H9 (cell line): ENCODE results near the gene PLA2G2C. TPM values are rescaled to one million over a fixed set of nuclear protein-coding genes. Genes with fewer than 3 reads are reported as not detected.

Experiments
- DNase-seq: peaks from one replicate; pipeline ENCODE4 v3.0.0-alpha.2; 2017
- H2AFZ ChIP-seq: one replicate; pipeline ENCODE4 v1.6.1; 2013; ENCODE audit warnings: mild to moderate bottlenecking, low read length, control low read depth, moderate library complexity
- H2AK5ac ChIP-seq: 2 replicates; pipeline ENCODE4 v1.6.1; 2013; ENCODE audit warnings: low read length, control low read depth, mixed read lengths; ENCODE audit not compliant: insufficient read length
- H2BK120ac ChIP-seq: one replicate; pipeline ENCODE4 v1.6.1; 2013; ENCODE audit warnings: low read depth, mild to moderate bottlenecking, low read length, control low read depth, inconsistent platforms; ENCODE audit not compliant: poor library complexity, severe bottlenecking
- H2BK12ac ChIP-seq: 2 replicates; pipeline ENCODE4 v1.6.1; 2013; ENCODE audit warnings: low read length, control low read depth, mixed read lengths, low read depth; ENCODE audit not compliant: insufficient read length
- H2BK15ac ChIP-seq: 2 replicates; pipeline ENCODE4 v1.6.1; 2013; ENCODE audit warnings: low read depth, low read length, control low read depth
- H2BK20ac ChIP-seq: one replicate; pipeline ENCODE4 v1.6.1; 2013; ENCODE audit warnings: low read depth, mild to moderate bottlenecking, low read length, control low read depth, inconsistent platforms; ENCODE audit not compliant: poor library complexity, severe bottlenecking
- H2BK5ac ChIP-seq: 2 replicates; pipeline ENCODE4 v1.6.1; 2013; ENCODE audit warnings: low read length, control low read depth, mixed read lengths; ENCODE audit not compliant: insufficient read length
- H3K14ac ChIP-seq: 2 replicates; pipeline ENCODE4 v1.6.1; 2013; ENCODE audit warnings: low read length, control low read depth; ENCODE audit not compliant: insufficient read depth
- H3K18ac ChIP-seq: 2 replicates; pipeline ENCODE4 v1.6.1; 2013; ENCODE audit warnings: low read depth, mild to moderate bottlenecking, mixed read lengths, low read length, control low read depth; ENCODE audit not compliant: insufficient read length
- H3K23ac ChIP-seq: 2 replicates; pipeline ENCODE4 v1.6.1; 2013; ENCODE audit warnings: low read length, control low read depth, mixed read lengths, low read depth; ENCODE audit not compliant: insufficient read length
- H3K23me2 ChIP-seq: 2 replicates; pipeline ENCODE4 v1.6.1; 2013; ENCODE audit warnings: low read depth, mild to moderate bottlenecking, mixed read lengths, low read length, control low read depth; ENCODE audit not compliant: insufficient read length, poor library complexity, severe bottlenecking
- H3K27ac ChIP-seq: 2 replicates; pipeline ENCODE4 v1.5.1; 2013; ENCODE audit warnings: low read length, control low read depth, mixed read lengths, low read depth; ENCODE audit not compliant: insufficient read length
- H3K27me3 ChIP-seq: 2 replicates; pipeline ENCODE4 v1.6.1; 2013; ENCODE audit warnings: low read length, control low read depth, inconsistent platforms; ENCODE audit not compliant: insufficient read depth
- H3K4ac ChIP-seq: 2 replicates; pipeline ENCODE4 v1.6.1; 2013; ENCODE audit warnings: low read depth, mild to moderate bottlenecking, control low read depth, inconsistent platforms, low read length, moderate library complexity
- H3K4me1 ChIP-seq: 2 replicates; pipeline ENCODE4 v1.6.1; 2013; ENCODE audit warnings: low read length, control low read depth, inconsistent platforms; ENCODE audit not compliant: insufficient read depth
- H3K4me2 ChIP-seq: 2 replicates; pipeline ENCODE4 v1.6.1; 2013; ENCODE audit warnings: low read length, control low read depth, mixed read lengths; ENCODE audit not compliant: insufficient read length, insufficient read depth
- H3K56ac ChIP-seq: 2 replicates; pipeline ENCODE4 v1.6.1; 2013; ENCODE audit warnings: low read depth, mild to moderate bottlenecking, mixed read lengths, low read length, control low read depth; ENCODE audit not compliant: insufficient read length
- H3K79me1 ChIP-seq: 2 replicates; pipeline ENCODE4 v1.6.1; 2013; ENCODE audit warnings: low read depth, mild to moderate bottlenecking, moderate library complexity, low read length, control low read depth, inconsistent platforms; ENCODE audit not compliant: insufficient read depth, poor library complexity, severe bottlenecking
- H3K79me2 ChIP-seq: 2 replicates; pipeline ENCODE4 v1.6.1; 2013; ENCODE audit warnings: low read length, control low read depth, inconsistent platforms; ENCODE audit not compliant: insufficient read depth
- H3K9ac ChIP-seq: 2 replicates; pipeline ENCODE4 v1.6.1; 2013; ENCODE audit warnings: low read length, control low read depth, mixed read lengths; ENCODE audit not compliant: insufficient read length; ENCODE audit errors: extremely low read depth
- H3K9me3 ChIP-seq: one replicate; pipeline ENCODE4 v1.6.1; 2013; ENCODE audit warnings: low read depth, low read length, inconsistent platforms; ENCODE audit not compliant: control insufficient read depth
- H3T11ph ChIP-seq: one replicate; pipeline ENCODE4 v1.6.1; 2013; ENCODE audit warnings: mild to moderate bottlenecking, low read length, control low read depth, inconsistent platforms
- H4K20me1 ChIP-seq: one replicate; pipeline ENCODE4 v1.6.1; 2013; ENCODE audit not compliant: control insufficient read depth, insufficient read length, insufficient read depth
- H4K5ac ChIP-seq: 2 replicates; pipeline ENCODE4 v1.6.1; 2013; ENCODE audit warnings: low read depth, mild to moderate bottlenecking, mixed read lengths, low read length, control low read depth; ENCODE audit not compliant: insufficient read length
- H4K8ac ChIP-seq: replicated peaks from 2 replicates; pipeline ENCODE4 v1.6.1; 2013; ENCODE audit warnings: low read length, control low read depth, mixed read lengths, low read depth; ENCODE audit not compliant: insufficient read length
- H4K91ac ChIP-seq: 2 replicates; pipeline ENCODE4 v1.6.1; 2013; ENCODE audit warnings: low read depth, mild to moderate bottlenecking, moderate library complexity, mixed read lengths, low read length, control low read depth; ENCODE audit not compliant: insufficient read length
- H3K27ac Mint-ChIP-seq, 3 experiments: 2 replicates in 2 of 3; 3 replicates in 1 of 3; pipeline ENCODE4 v1.8.0; 2020 to 2021; ENCODE audit warnings: mixed read lengths in 3 of 3, mild to moderate bottlenecking in 1 of 3, moderate library complexity in 1 of 3
- H3K27me3 Mint-ChIP-seq: 2 replicates; pipeline ENCODE4 v1.8.0; 2021; ENCODE audit warnings: low read depth, mild to moderate bottlenecking, moderate library complexity, mixed read lengths
- H3K36me3 Mint-ChIP-seq, 3 experiments: 2 replicates in 2 of 3; 3 replicates in 1 of 3; pipeline ENCODE4 v1.8.0; 2020 to 2021; ENCODE audit warnings: low read depth in 3 of 3, mixed read lengths in 3 of 3; ENCODE audit not compliant: insufficient read depth in 1 of 3
- H3K4me1 Mint-ChIP-seq, 2 experiments: 2 replicates each; pipeline ENCODE4 v1.8.0; 2020; ENCODE audit warnings: mixed read lengths in 2 of 2
- H3K4me3 Mint-ChIP-seq, 2 experiments: 2 replicates in 1 of 2; 3 replicates in 1 of 2; pipeline ENCODE4 v1.8.0; 2020 to 2021; ENCODE audit warnings: mild to moderate bottlenecking in 2 of 2, mixed read lengths in 2 of 2, moderate library complexity in 1 of 2
- H3K9me3 Mint-ChIP-seq, 2 experiments: 2 replicates in 1 of 2; 3 replicates in 1 of 2; pipeline ENCODE4 v1.8.0; 2020; ENCODE audit warnings: mild to moderate bottlenecking in 2 of 2, mixed read lengths in 2 of 2, moderate library complexity in 1 of 2
- CTCF ChIP-seq: fragments of 200-600 bp; sonication (generic); conservative IDR thresholded peaks from 3 replicates; pipeline ENCODE4 v1.8.0; 2021; ENCODE audit warnings: antibody characterized with exemption, mild to moderate bottlenecking
- WGBS: extraction: QIAGEN DNeasy Blood & Tissue Kit; methylation state at CpG from one replicate; pipeline ENCODE4 v1.1.7; 2013; ENCODE audit warnings: missing lambda C conversion rate, low lambda C conversion rate, mixed read lengths; ENCODE audit not compliant: insufficient read length; ENCODE audit errors: extremely low coverage; 5-methylcytosine and 5-hydroxymethylcytosine counted together
- total RNA-seq: library from RNA; stranded (reverse); gene quantifications from 2 replicates; pipeline ENCODE4 v1.2.1, GENCODE V29; 2021

The PLA2G2C gene
- total RNA-seq, 1 experiment from 2014 or later: not detected

GRCh38 chr1:20178634-20179370 is 7.5 kb downstream of the PLA2G2C start:
- H3K4ac ChIP-seq: no peak overlapping the region

More at GRCh38 chr1:20178634-20179370, 7.5 kb downstream of the PLA2G2C start:
- Histone ChIP-seq H4K91ac (no peak overlapping the region), H4K20me1 (no peaks in the 10 kb centered on the region), H3K4me2 (no peak overlapping the region), H3K18ac (no peak overlapping the region), H4K8ac (no peak overlapping the region), H2BK12ac (no peak overlapping the region), H3K56ac (no peak overlapping the region), H4K5ac (no peak overlapping the region), H2AFZ (no peak overlapping the region), H3K9ac (no peak overlapping the region), H3K79me1 (no peaks in the 10 kb centered on the region), H3K23me2 (no peaks in the 10 kb centered on the region), H3K23ac (no peak overlapping the region), H3K79me2 (no peaks in the 10 kb centered on the region), H3K14ac (no peak overlapping the region; the same call in 1 of the 2 replicates), H2BK15ac (no peak overlapping the region), H3T11ph (no peak overlapping the region), H3K4me1 (no peaks in the 10 kb centered on the region), H3K9me3 (no peaks in the 10 kb centered on the region), H2BK20ac (no peak overlapping the region), H2BK120ac (no peak overlapping the region), H2AK5ac (no peak overlapping the region), H2BK5ac (no peak overlapping the region), H3K27ac (no peak overlapping the region), H3K27me3 (no peaks in the 10 kb centered on the region; the same call in 1 of the 2 replicates)
- no peak for DNase-seq
- no CpG with 5 or more reads among the region's 13 CpGs for whole genome bisulfite sequencing
- no peak overlapping the region for H3K4me3 Mint-ChIP-seq
- H3K4me1 Mint-ChIP-seq: no peaks in the 10 kb centered on the region; a peak in 1 of 4 replicates
- peaks cover 64% of the 10 kb centered on the region for H3K27me3 Mint-ChIP-seq
- no peaks in the 10 kb centered on the region for H3K36me3 Mint-ChIP-seq
- no peak for TF ChIP-seq CTCF
- no peak overlapping the region for H3K27ac Mint-ChIP-seq
- peaks cover 3 to 5% of the 10 kb centered on the region in 2 experiments; a peak in 2 of 5 replicates for H3K9me3 Mint-ChIP-seq
